ENCODE results near the gene CCDC33.

DNA sequence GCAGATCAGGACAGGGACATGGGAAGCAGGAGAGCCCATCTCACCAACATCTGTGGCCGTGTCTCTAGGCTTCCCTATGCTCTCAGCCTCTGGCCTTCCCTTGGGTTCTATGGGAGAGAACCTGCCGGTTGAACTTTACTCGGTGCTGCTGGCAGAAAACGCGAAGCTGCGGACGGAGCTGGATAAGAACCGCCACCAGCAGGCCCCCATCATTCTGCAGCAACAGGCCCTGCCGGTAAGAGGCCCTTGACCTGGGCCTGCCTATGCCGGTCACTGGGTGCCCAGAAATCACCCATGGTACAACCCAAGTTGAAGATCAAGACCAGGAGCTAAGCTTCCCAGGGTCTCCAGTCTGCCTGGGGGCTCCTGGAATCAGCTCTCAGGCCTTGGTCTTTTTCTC is 96.5 kb downstream of the CCDC33 start:
- TF ChIP-seq, protein P1, sequence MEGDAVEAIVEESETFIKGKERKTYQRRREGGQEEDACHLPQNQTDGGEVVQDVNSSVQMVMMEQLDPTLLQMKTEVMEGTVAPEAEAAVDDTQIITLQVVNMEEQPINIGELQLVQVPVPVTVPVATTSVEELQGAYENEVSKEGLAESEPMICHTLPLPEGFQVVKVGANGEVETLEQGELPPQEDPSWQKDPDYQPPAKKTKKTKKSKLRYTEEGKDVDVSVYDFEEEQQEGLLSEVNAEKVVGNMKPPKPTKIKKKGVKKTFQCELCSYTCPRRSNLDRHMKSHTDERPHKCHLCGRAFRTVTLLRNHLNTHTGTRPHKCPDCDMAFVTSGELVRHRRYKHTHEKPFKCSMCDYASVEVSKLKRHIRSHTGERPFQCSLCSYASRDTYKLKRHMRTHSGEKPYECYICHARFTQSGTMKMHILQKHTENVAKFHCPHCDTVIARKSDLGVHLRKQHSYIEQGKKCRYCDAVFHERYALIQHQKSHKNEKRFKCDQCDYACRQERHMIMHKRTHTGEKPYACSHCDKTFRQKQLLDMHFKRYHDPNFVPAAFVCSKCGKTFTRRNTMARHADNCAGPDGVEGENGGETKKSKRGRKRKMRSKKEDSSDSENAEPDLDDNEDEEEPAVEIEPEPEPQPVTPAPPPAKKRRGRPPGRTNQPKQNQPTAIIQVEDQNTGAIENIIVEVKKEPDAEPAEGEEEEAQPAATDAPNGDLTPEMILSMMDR (IDR thresholded peaks at IDR 0.05) = no peak
- no peak for TF ChIP-seq POLR2A (IDR thresholded peaks at IDR 0.05)
